Tibial artery (tissue), 4 donors: ENCODE data around the gene DAZAP1.
A peak's percentile ranks its signal among the peaks of the same experiment; 100 is the strongest.

ENCODE experiments used
- DNase-seq, 2 donors: peaks; one replicate each; pipeline ENCODE4 v3.0.0-alpha.2; 2019
- H3K27ac ChIP-seq, 2 donors: fragments of 200-600 bp; sonication (generic) in 1 of 2; 1 replicate in 1 of 2; 2 replicates in 1 of 2; pipeline ENCODE4 v1.5.1; 2018 to 2019; ENCODE audit warnings: mild to moderate bottlenecking in 1 of 2
- H3K27me3 ChIP-seq, 2 donors: fragments of 200-600 bp; sonication (generic) in 1 of 2; one replicate each; pipeline versions ENCODE4 v1.5.1 to v1.6.0; 2016 to 2019
- H3K36me3 ChIP-seq, 3 donors: fragments of 200-600 bp; sonication (generic) in 2 of 3; one replicate each; pipeline ENCODE4 v1.5.1; 2016 to 2019; ENCODE audit warnings: mild to moderate bottlenecking in 2 of 3
- H3K4me1 ChIP-seq, 4 donors: fragments of 200-600 bp; sonication (generic) in 2 of 4; 1 replicate in 3 of 4; 2 replicates in 1 of 4; pipeline ENCODE4 v1.5.1; 2016 to 2019
- H3K4me3 ChIP-seq, 2 donors: fragments of 200-600 bp; sonication (generic) in 1 of 2; 1 replicate in 1 of 2; 2 replicates in 1 of 2; pipeline ENCODE4 v1.5.1; 2018 to 2019; ENCODE audit warnings: mild to moderate bottlenecking in 2 of 2
- H3K9me3 ChIP-seq, 3 donors: fragments of 200-600 bp; sonication (generic) in 1 of 3; one replicate each; pipeline ENCODE4 v1.5.1; 2016 to 2019
- CTCF ChIP-seq, 2 experiments: fragments of 200-600 bp in 1 of 2; fragments of 450-650 bp in 1 of 2; IDR thresholded peaks; one replicate each; pipeline ENCODE4 v1.5.1; 2017 to 2019; ENCODE audit warnings: antibody characterized with exemption in 2 of 2, mild to moderate bottlenecking in 1 of 2, moderate library complexity in 1 of 2
- intact Hi-C: fragments of 100-400 bp; cut with DNase I; formaldehyde crosslinking; loops from one replicate; pipeline ENCODE4 v1.15.0; 2023; ENCODE audit warnings: low total_unique reads

Gene DAZAP1

GRCh38 chr19:1409204-1410005 is 2.0 kb downstream of the DAZAP1 start:
- no peaks in the 10 kb centered on the region for H3K9me3 ChIP-seq
- intact Hi-C loops: loop anchor here (10.0 kb wide), 1 partner anchor 55 kb away; a partner anchor contains a TSS
- peak overlapping the region; percentile 92 to 97 for H3K27ac ChIP-seq
- H3K27me3 ChIP-seq: no peaks in the 10 kb centered on the region
- peak overlapping the region; percentile 89 to 97 for H3K4me3 ChIP-seq
- H3K4me1 ChIP-seq: peaks cover 0 to 61% (median 47%) of the 10 kb centered on the region in 4 donors
- TF ChIP-seq CTCF (IDR thresholded peaks at IDR 0.05): no peak
- DNase-seq: no peak
- H3K36me3 ChIP-seq: peaks cover 0 to 18% (median 0%) of the 10 kb centered on the region in 3 donors

- no peak for DNase-seq
- intact Hi-C loops: no loop called here
- H3K36me3 ChIP-seq: peaks cover 0 to 18% (median 0%) of the 10 kb centered on the region in 3 donors
- peaks cover 0 to 66% (median 51%) of the 10 kb centered on the region in 4 donors for H3K4me1 ChIP-seq
- H3K4me3 ChIP-seq: peak overlapping the region in 1 of 2 donors; percentile 89
- H3K9me3 ChIP-seq: no peaks in the 10 kb centered on the region
- H3K27me3 ChIP-seq: no peaks in the 10 kb centered on the region
- TF ChIP-seq CTCF (IDR thresholded peaks at IDR 0.05): no peak
- H3K27ac ChIP-seq: no peak overlapping the region
Measured at GRCh38 chr19:1410136-1410786, 2.9 kb downstream of the DAZAP1 start.

- peaks cover 0 to 18% (median 0%) of the 10 kb centered on the region in 3 donors for H3K36me3 ChIP-seq
- H3K4me3 ChIP-seq: no peak overlapping the region
- no peaks in the 10 kb centered on the region for H3K27me3 ChIP-seq
- no peaks in the 10 kb centered on the region for H3K9me3 ChIP-seq
- H3K4me1 ChIP-seq: peaks cover 0 to 72% (median 56%) of the 10 kb centered on the region in 4 donors
- H3K27ac ChIP-seq: peak overlapping the region; percentile 28 to 53
- TF ChIP-seq CTCF (IDR thresholded peaks at IDR 0.05): no peak
- intact Hi-C loops: no loop called here
- no peak for DNase-seq
Measured at GRCh38 chr19:1410789-1411188, 3.4 kb downstream of the DAZAP1 start.

- H3K36me3 ChIP-seq: peaks cover 0 to 18% (median 0%) of the 10 kb centered on the region in 3 donors
- no peaks in the 10 kb centered on the region for H3K9me3 ChIP-seq
- peak in 1 of 2 donors; percentile 35 for DNase-seq
- no peak for TF ChIP-seq CTCF (IDR thresholded peaks at IDR 0.05)
- peaks cover 1 to 75% (median 62%) of the 10 kb centered on the region in 4 donors for H3K4me1 ChIP-seq
- H3K27ac ChIP-seq: peak overlapping the region; percentile 28 to 53
- intact Hi-C loops: no loop called here
- no peak overlapping the region for H3K4me3 ChIP-seq
- H3K27me3 ChIP-seq: no peaks in the 10 kb centered on the region
Measured at GRCh38 chr19:1411255-1412191, 4.1 kb downstream of the DAZAP1 start.

- peak overlapping the region; percentile 28 to 53 for H3K27ac ChIP-seq
- no peak for DNase-seq
- H3K27me3 ChIP-seq: no peaks in the 10 kb centered on the region
- no peak overlapping the region for H3K4me3 ChIP-seq
- peaks cover 8 to 78% (median 70%) of the 10 kb centered on the region in 4 donors for H3K4me1 ChIP-seq
- intact Hi-C loops: no loop called here
- peaks cover 0 to 18% (median 4%) of the 10 kb centered on the region in 3 donors for H3K36me3 ChIP-seq
- TF ChIP-seq CTCF (IDR thresholded peaks at IDR 0.05): no peak
- H3K9me3 ChIP-seq: no peaks in the 10 kb centered on the region
Measured at GRCh38 chr19:1412323-1412923, 5.0 kb downstream of the DAZAP1 start.
